ENCODE measurements around the gene GRM1.

DNA sequence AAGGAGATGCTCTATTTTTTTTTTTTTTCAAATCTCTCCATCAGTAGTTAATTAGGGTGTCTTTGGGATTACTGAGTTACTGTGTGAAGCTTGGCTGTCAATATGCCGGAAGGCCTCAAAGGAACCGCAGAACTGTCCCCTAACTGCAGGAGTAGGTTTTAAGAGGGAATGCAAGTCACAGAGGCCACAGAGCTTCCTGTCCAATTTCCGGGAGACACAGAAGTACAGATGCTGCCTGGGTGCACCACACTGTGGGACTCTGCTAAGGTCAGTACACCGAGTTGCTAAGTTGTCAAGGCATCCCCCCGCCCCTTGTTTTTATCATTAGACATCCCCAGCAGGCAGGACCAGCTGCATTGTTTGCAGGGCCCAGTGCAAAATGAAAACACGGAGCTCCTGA is 394.6 kb downstream of the GRM1 start:
- TF ChIP-seq, protein P1, sequence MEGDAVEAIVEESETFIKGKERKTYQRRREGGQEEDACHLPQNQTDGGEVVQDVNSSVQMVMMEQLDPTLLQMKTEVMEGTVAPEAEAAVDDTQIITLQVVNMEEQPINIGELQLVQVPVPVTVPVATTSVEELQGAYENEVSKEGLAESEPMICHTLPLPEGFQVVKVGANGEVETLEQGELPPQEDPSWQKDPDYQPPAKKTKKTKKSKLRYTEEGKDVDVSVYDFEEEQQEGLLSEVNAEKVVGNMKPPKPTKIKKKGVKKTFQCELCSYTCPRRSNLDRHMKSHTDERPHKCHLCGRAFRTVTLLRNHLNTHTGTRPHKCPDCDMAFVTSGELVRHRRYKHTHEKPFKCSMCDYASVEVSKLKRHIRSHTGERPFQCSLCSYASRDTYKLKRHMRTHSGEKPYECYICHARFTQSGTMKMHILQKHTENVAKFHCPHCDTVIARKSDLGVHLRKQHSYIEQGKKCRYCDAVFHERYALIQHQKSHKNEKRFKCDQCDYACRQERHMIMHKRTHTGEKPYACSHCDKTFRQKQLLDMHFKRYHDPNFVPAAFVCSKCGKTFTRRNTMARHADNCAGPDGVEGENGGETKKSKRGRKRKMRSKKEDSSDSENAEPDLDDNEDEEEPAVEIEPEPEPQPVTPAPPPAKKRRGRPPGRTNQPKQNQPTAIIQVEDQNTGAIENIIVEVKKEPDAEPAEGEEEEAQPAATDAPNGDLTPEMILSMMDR (IDR thresholded peaks at IDR 0.05), result no peak
- TF ChIP-seq EP300 (IDR thresholded peaks at IDR 0.05) (no peak), POLR2A (IDR thresholded peaks at IDR 0.05; ENCODE audit: low read depth) (no peak), POLR2AphosphoS5 (IDR thresholded peaks at IDR 0.05) (no peak)
